Left lung (tissue), 10 donors: Measurements from ENCODE around the gene LTF. TPM values are rescaled to one million over a fixed set of nuclear protein-coding genes. Genes with fewer than 3 reads are reported as not detected.

Source experiments
- ATAC-seq: fragments of 200-7000 bp; cut with Tn5 transposase; one replicate; pipeline ENCODE4 v1.9.1; 2020; ENCODE audit warnings: moderate library complexity
- DNase-seq, 4 donors: peaks; one replicate each; pipeline ENCODE4 v3.0.0-alpha.2; 2013 to 2020
- H3K27ac ChIP-seq, 2 donors: fragments of 200-600 bp; sonication (generic) in 1 of 2; one replicate each; pipeline versions ENCODE4 v1.5.0 to v1.8.0; 2020 to 2021
- H3K27me3 ChIP-seq, 2 donors: fragments of 200-600 bp; sonication (generic) in 1 of 2; one replicate each; pipeline versions ENCODE4 v1.5.0 to v1.8.0; 2020 to 2021
- H3K36me3 ChIP-seq, 2 donors: fragments of 200-600 bp; sonication (generic) in 1 of 2; one replicate each; pipeline versions ENCODE4 v1.5.0 to v1.8.0; 2020 to 2021
- H3K4me1 ChIP-seq, 2 donors: fragments of 200-600 bp; one replicate each; pipeline ENCODE4 v1.8.0; 2021
- H3K4me3 ChIP-seq, 2 donors: fragments of 200-600 bp; sonication (generic) in 1 of 2; one replicate each; pipeline versions ENCODE4 v1.5.0 to v1.8.0; 2020 to 2021; ENCODE audit warnings: mild to moderate bottlenecking in 1 of 2
- H3K9me3 ChIP-seq, 2 donors: fragments of 200-600 bp; sonication (generic) in 1 of 2; one replicate each; pipeline versions ENCODE4 v1.5.0 to v1.8.0; 2020 to 2021
- CTCF ChIP-seq, 2 donors: fragments of 200-600 bp; sonication (generic) in 1 of 2; IDR thresholded peaks; one replicate each; pipeline versions ENCODE4 v1.5.0 to v1.8.0; 2021; ENCODE audit warnings: antibody characterized with exemption in 2 of 2
- intact Hi-C, 2 donors: fragments of 100-400 bp; cut with DNase I; formaldehyde crosslinking; loops; one replicate each; pipeline versions ENCODE4 v1.11.2 to v1.14.2; 2022
- polyA plus RNA-seq, 6 donors: library from polyadenylated mRNA; unstranded; fragments of 120-200 nt; gene quantifications; one replicate each; pipeline ENCODE4 v1.2.1, GENCODE V29; 2013; ENCODE audit not compliant: insufficient read length in 6 of 6
- total RNA-seq, 2 donors: library from RNA; stranded (reverse); fragmentation: NEBNext Ultra II Directional; extraction: Animal tissue kit (Norgen Biotek cat#: 25700); gene quantifications; one replicate each; pipeline ENCODE4 v1.2.1, GENCODE V29; 2021
- donor health status: DM: no; HTN: yes; CAD: no.
- donor health status: DM: no; HTN: no; CAD: no.

The LTF gene
- total and polyA plus RNA-seq, 8 donors: 2.3 to 113 (median 5.5) TPM

GRCh38 chr3:46500656-46501635, 36.2 kb upstream of the LTF start:
- TF ChIP-seq CTCF (IDR thresholded peaks at IDR 0.05): no peak
- intact Hi-C loops: no loop called here
- ATAC-seq (no peak), DNase-seq (no peak)
- Histone ChIP-seq H3K27me3 (no peaks in the 10 kb centered on the region), H3K9me3 (no peaks in the 10 kb centered on the region), H3K4me3 (no peak overlapping the region), H3K27ac (no peak overlapping the region), H3K4me1 (no peaks in the 10 kb centered on the region), H3K36me3 (no peaks in the 10 kb centered on the region)

GRCh38 chr3:46498916-46499519, 34.3 kb upstream of the LTF start:
- ATAC-seq (no peak), DNase-seq (no peak)
- Histone ChIP-seq H3K4me1 (no peaks in the 10 kb centered on the region), H3K27ac (no peak overlapping the region), H3K27me3 (no peaks in the 10 kb centered on the region), H3K9me3 (no peaks in the 10 kb centered on the region), H3K4me3 (no peak overlapping the region), H3K36me3 (no peaks in the 10 kb centered on the region)
- intact Hi-C loops: no loop called here
- no peak for TF ChIP-seq CTCF (IDR thresholded peaks at IDR 0.05)

- H3K36me3 ChIP-seq: no peaks in the 10 kb centered on the region
- H3K27ac ChIP-seq: no peak within 1 kb of the TSS
- no peak within 1 kb of the TSS for H3K4me3 ChIP-seq
- no peaks in the 10 kb centered on the region for H3K27me3 ChIP-seq
- DNase-seq (no peak), ATAC-seq (no peak)
- H3K9me3 ChIP-seq: no peaks in the 10 kb centered on the region
- intact Hi-C loops: no loop called here
- no peak for TF ChIP-seq CTCF (IDR thresholded peaks at IDR 0.05)
- H3K4me1 ChIP-seq: no peaks in the 10 kb centered on the region
Measured at GRCh38 chr3:46497556-46498265, 33.0 kb upstream of the LTF start, which contains the start of gene RTP3. Gene RTP3, plus strand, starts transcription at chr3:46497976. Its CDS starts 87 bp downstream, at chr3:46498063.

GRCh38 chr3:46496746-46497555, 32.2 kb upstream of the LTF start:
- Histone ChIP-seq H3K27me3 (no peaks in the 10 kb centered on the region), H3K4me1 (no peaks in the 10 kb centered on the region), H3K36me3 (no peaks in the 10 kb centered on the region), H3K27ac (no peak overlapping the region), H3K4me3 (no peak overlapping the region), H3K9me3 (no peaks in the 10 kb centered on the region)
- intact Hi-C loops: no loop called here
- no peak for TF ChIP-seq CTCF (IDR thresholded peaks at IDR 0.05)
- DNase-seq (peak in 1 of 4 donors; percentile 10), ATAC-seq (no peak)
